Activated naive CD4-positive, alpha-beta T cell treated with anti-CD3 and anti-CD28 coated beads, Interleukin-2, amount 50 U/mL, for 16 hours (primary cell): ENCODE results near the gene HYDIN.

ENCODE experiments used
- DNase-seq: peaks from one replicate; pipeline ENCODE4 v3.0.0-alpha.2; 2020

HYDIN gene

GRCh38 chr16:70781800-70782199, 448.7 kb downstream of the HYDIN start:
- DNase-seq: no peak

GRCh38 chr16:70780546-70780945, 450.0 kb downstream of the HYDIN start:
- no peak for DNase-seq

GRCh38 chr16:70779361-70779760, 451.2 kb downstream of the HYDIN start:
- DNase-seq: no peak

- DNase-seq: no peak
Observed at GRCh38 chr16:70778901-70779309, 451.6 kb downstream of the HYDIN start.

GRCh38 chr16:70777973-70778406, 452.5 kb downstream of the HYDIN start:
- no peak for DNase-seq

- DNase-seq: no peak
Observed at GRCh38 chr16:70777496-70777895, 453.0 kb downstream of the HYDIN start.

GRCh38 chr16:70775399-70775798, 455.1 kb downstream of the HYDIN start:
- no peak for DNase-seq

GRCh38 chr16:70774261-70774660, 456.3 kb downstream of the HYDIN start:
- DNase-seq: no peak

- DNase-seq: no peak
Observed at GRCh38 chr16:70772493-70772892, 458.0 kb downstream of the HYDIN start.

- peak; percentile 45 for DNase-seq
Observed at GRCh38 chr16:70770626-70771552, 459.6 kb downstream of the HYDIN start.

GRCh38 chr16:70770291-70770625, 460.3 kb downstream of the HYDIN start:
- no peak for DNase-seq

GRCh38 chr16:70769761-70770160, 460.8 kb downstream of the HYDIN start:
- no peak for DNase-seq

GRCh38 chr16:70769131-70769530, 461.4 kb downstream of the HYDIN start:
- no peak for DNase-seq

GRCh38 chr16:70768203-70768580, 462.3 kb downstream of the HYDIN start:
- DNase-seq: no peak

GRCh38 chr16:70767377-70768202, 462.9 kb downstream of the HYDIN start:
- DNase-seq: no peak

GRCh38 chr16:70766658-70767057, 463.9 kb downstream of the HYDIN start:
- DNase-seq: no peak

- DNase-seq: no peak
Observed at GRCh38 chr16:70766176-70766575, 464.3 kb downstream of the HYDIN start.

- DNase-seq: no peak
Observed at GRCh38 chr16:70765491-70765890, 465.0 kb downstream of the HYDIN start.

GRCh38 chr16:70764632-70765031, 465.9 kb downstream of the HYDIN start:
- no peak for DNase-seq

- no peak for DNase-seq
Observed at GRCh38 chr16:70760221-70760620, 470.3 kb downstream of the HYDIN start.

- DNase-seq: no peak
Observed at GRCh38 chr16:70759666-70760065, 470.9 kb downstream of the HYDIN start.

GRCh38 chr16:70758786-70759185, 471.7 kb downstream of the HYDIN start:
- no peak for DNase-seq
